Endothelial cell of umbilical vein (primary cell): ENCODE results near the gene SBK1. TPM values are rescaled to one million over a fixed set of nuclear protein-coding genes. Genes with fewer than 3 reads are reported as not detected.

Experiments used
- BruUV-seq: library from RNA; stranded (reverse); fragments of 400-500 nt; replicated peaks from 2 replicates; lab custom pipeline; 2021; lab: Mats Ljungman, UMichigan
- CTCF ChIA-PET: fragments of 300-600, 350-600 bp; sonication (Branson Sonifier 250); formaldehyde crosslinking; loops from one replicate; lab custom pipeline; 2021; ENCODE audit warnings: antibody characterized with exemption, inconsistent platforms; lab: Charles Lee
- POLR2A ChIA-PET: fragments of 300-600, 350-600 bp; sonication (Branson Sonifier 250); formaldehyde crosslinking; loops from one replicate; lab custom pipeline; 2021; ENCODE audit warnings: antibody characterized with exemption, inconsistent platforms; lab: Charles Lee
- DNase-seq: peaks from one replicate; pipeline ENCODE4 v3.0.0-alpha.2; 2011; ENCODE audit warnings: low read depth, low spot score
- FAIRE-seq: peaks from 2 replicates; lab custom pipeline; 2011; peaks lifted over from hg19 to GRCh38; lab: Jason Lieb, UNC
- H2AFZ ChIP-seq: 2 replicates; pipeline ENCODE4 v1.6.0; 2012; ENCODE audit warnings: low read depth, low read length, control low read depth, inconsistent platforms
- H3K27ac ChIP-seq: 2 replicates; pipeline ENCODE4 v1.5.1; 2011; ENCODE audit warnings: low read depth, mild to moderate bottlenecking, control low read depth, low read length, moderate library complexity; ENCODE audit not compliant: insufficient read depth
- H3K27me3 ChIP-seq, 2 experiments: 2 replicates each; pipeline versions ENCODE4 v1.6.0 to v1.6.1; 2011; ENCODE audit warnings: low read length in 2 of 2, mixed read lengths in 1 of 2; ENCODE audit not compliant: control insufficient read depth in 2 of 2, insufficient read depth in 2 of 2
- H3K36me3 ChIP-seq, 2 experiments: 2 replicates in 1 of 2; 3 replicates in 1 of 2; pipeline ENCODE4 v1.5.1; 2011; ENCODE audit warnings: low read length in 2 of 2, mild to moderate bottlenecking in 1 of 2, moderate library complexity in 1 of 2; ENCODE audit not compliant: control insufficient read depth in 2 of 2, insufficient read depth in 2 of 2; ENCODE audit errors: extremely low read depth in 1 of 2
- H3K4me1 ChIP-seq: 3 replicates; pipeline ENCODE4 v1.5.1; 2011; ENCODE audit warnings: mild to moderate bottlenecking, low read length; ENCODE audit not compliant: control insufficient read depth, insufficient read depth; ENCODE audit errors: extremely low read depth
- H3K4me2 ChIP-seq: 2 replicates; pipeline ENCODE4 v1.6.1; 2011; ENCODE audit warnings: low read length, control low read depth, mixed read lengths; ENCODE audit not compliant: insufficient read depth
- H3K4me3 ChIP-seq, 3 experiments: fragments of 200-600 bp in 1 of 3; sonication (generic), shearing (Covaris generic) in 1 of 3; replicated peaks in 1 of 3; 2 replicates each; pipeline ENCODE4 v1.5.1; 2011 to 2016; ENCODE audit warnings: control low read depth in 3 of 3, low read length in 3 of 3, mild to moderate bottlenecking in 2 of 3, inconsistent platforms in 1 of 3, low read depth in 1 of 3, moderate library complexity in 1 of 3; ENCODE audit not compliant: insufficient read depth in 1 of 3
- H3K79me2 ChIP-seq: 2 replicates; pipeline ENCODE4 v1.6.0; 2012; ENCODE audit warnings: low read length, inconsistent platforms; ENCODE audit not compliant: control insufficient read depth, insufficient read depth
- H3K9ac ChIP-seq: replicated peaks from 2 replicates; pipeline ENCODE3; 2011; ENCODE audit warnings: low read length, control low read depth; ENCODE audit not compliant: insufficient read depth; ENCODE audit errors: extremely low read depth
- H3K9me1 ChIP-seq: replicated peaks from 3 replicates; pipeline ENCODE4 v1.6.0; 2011; ENCODE audit warnings: mild to moderate bottlenecking, low read length; ENCODE audit not compliant: control insufficient read depth, insufficient read depth; ENCODE audit errors: extremely low read depth
- H3K9me3 ChIP-seq: replicated peaks from 2 replicates; pipeline ENCODE4 v1.5.1; 2012; ENCODE audit warnings: low read length, inconsistent platforms; ENCODE audit not compliant: control insufficient read depth, insufficient read depth
- H4K20me1 ChIP-seq: replicated peaks from 2 replicates; pipeline ENCODE3; 2011; ENCODE audit warnings: mild to moderate bottlenecking, low read length; ENCODE audit not compliant: control insufficient read depth, insufficient read depth; ENCODE audit errors: extremely low read depth
- CTCF ChIP-seq, 2 donors: IDR thresholded peaks; 1 replicate in 1 of 2; 2 replicates in 1 of 2; pipeline ENCODE4 v1.5.1; 2011; ENCODE audit warnings: low read length in 2 of 2, mild to moderate bottlenecking in 2 of 2, moderate library complexity in 2 of 2, control low read depth in 1 of 2, inconsistent platforms in 1 of 2, low read depth in 1 of 2; ENCODE audit not compliant: insufficient read depth in 1 of 2; ENCODE audit errors: extremely low read depth in 1 of 2
- EZH2 ChIP-seq: IDR thresholded peaks from 2 replicates; pipeline ENCODE4 v1.6.1; 2012; ENCODE audit warnings: borderline replicate concordance, low read depth, mild to moderate bottlenecking, moderate library complexity, low read length, inconsistent platforms; ENCODE audit not compliant: severe bottlenecking
- GATA2 ChIP-seq: IDR thresholded peaks from 2 replicates; pipeline ENCODE4 v1.7.0; 2011; ENCODE audit warnings: low read depth, mild to moderate bottlenecking, moderate library complexity, mixed read lengths, low read length; ENCODE audit not compliant: insufficient read length, insufficient read depth
- JUN ChIP-seq: IDR thresholded peaks from 2 replicates; pipeline ENCODE4 v1.6.1; 2011; ENCODE audit warnings: borderline replicate concordance, low read depth; ENCODE audit not compliant: insufficient read length, insufficient read depth
- MYC ChIP-seq: IDR thresholded peaks from one replicate; pipeline ENCODE4 v1.6.1; 2011; ENCODE audit warnings: mild to moderate bottlenecking, low read depth, low read length
- POLR2A ChIP-seq: IDR thresholded peaks from 2 replicates; pipeline ENCODE4 v1.6.1; 2012; ENCODE audit warnings: low read depth, mild to moderate bottlenecking, control low read depth, low read length
- POLR2AphosphoS5 ChIP-seq: IDR thresholded peaks from 2 replicates; pipeline ENCODE4 v1.6.1; 2012; ENCODE audit warnings: low read depth, mild to moderate bottlenecking, control low read depth, low read length, moderate library complexity; ENCODE audit not compliant: insufficient read depth
- dilution Hi-C: fragments of 300-500 bp; cut with MboI; formaldehyde crosslinking; loops from one replicate; pipeline ENCODE4 v1.15.0; 2019; ENCODE audit warnings: low sequenced_read_pairs; ENCODE audit not compliant: extremely low pct_ligation_motif_present
- intact Hi-C: fragments of 100-400 bp; cut with micrococcal nuclease; formaldehyde crosslinking; loops from one replicate; pipeline ENCODE4 v1.10.0; 2022
- polyA plus RNA-seq, 4 experiments: library from polyadenylated mRNA; depleted of rRNA in 3 of 4; stranded (reverse) in 3 of 4; unstranded in 1 of 4; fragments of >200 nt; gene quantifications; 2 replicates each; pipeline versions ENCODE4 v1.2.1 to v1.2.3, GENCODE V29; 2011 to 2012; ENCODE audit warnings: missing spikeins in 1 of 4
- total RNA-seq: library from RNA; stranded (reverse); gene quantifications from 2 replicates; pipeline ENCODE4 v1.2.3, GENCODE V29; 2021
- TF ChIP-seq, protein P1 (sequence below): IDR thresholded peaks from 2 replicates; pipeline ENCODE4 v1.6.1; 2011; ENCODE audit not compliant: insufficient read depth, insufficient read length

Gene SBK1
- total and polyA plus RNA-seq, 2 donors (not counting 3 experiments of a cell fraction or from before 2014, with no cell fraction given) = 0.19 to 0.51 TPM

DNA sequence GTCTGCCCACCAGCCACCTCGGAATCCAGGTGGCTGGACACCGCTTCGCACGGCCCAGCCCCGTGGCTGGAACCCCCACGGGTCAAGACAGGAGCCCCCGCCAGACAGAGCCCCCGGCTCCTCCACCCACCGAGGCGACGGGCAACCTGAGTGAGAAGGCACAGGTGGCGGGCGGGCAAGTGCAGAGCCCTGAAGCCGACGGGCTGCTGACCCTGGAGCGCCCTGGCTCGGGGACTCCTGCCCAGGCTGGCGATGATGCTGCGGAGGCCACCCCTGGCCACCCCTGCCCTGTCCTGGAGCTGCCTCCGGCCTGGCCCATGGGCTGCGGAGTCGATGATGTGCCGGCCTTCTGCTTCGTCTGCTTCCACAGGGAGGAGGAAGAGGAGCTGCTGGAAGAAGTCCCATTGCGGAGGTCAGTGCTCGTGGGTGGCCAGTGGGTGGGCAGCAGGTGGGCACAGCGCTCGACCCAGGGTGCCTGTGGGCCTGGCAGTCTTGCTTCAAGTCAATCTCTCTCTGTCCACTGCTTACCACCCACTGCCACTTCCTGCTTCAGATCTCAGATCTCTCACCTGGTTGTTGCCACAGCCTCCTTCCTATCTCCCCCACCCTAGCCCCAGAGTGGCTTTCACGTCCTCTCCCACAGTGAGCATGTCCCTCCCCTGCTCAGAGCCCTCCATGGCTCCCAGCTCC is 33.1 kb upstream of the SBK1 start:
- BruUV-seq = no TSS peak
- H3K27ac ChIP-seq = no peak overlapping the region
- H3K4me3 ChIP-seq = no peak overlapping the region
- H3K9me1 ChIP-seq = no peaks in the 10 kb centered on the region
- TF ChIP-seq, protein P1, sequence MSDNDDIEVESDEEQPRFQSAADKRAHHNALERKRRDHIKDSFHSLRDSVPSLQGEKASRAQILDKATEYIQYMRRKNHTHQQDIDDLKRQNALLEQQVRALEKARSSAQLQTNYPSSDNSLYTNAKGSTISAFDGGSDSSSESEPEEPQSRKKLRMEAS = no peak
- TF ChIP-seq POLR2AphosphoS5 = no peak
- TF ChIP-seq POLR2A = no peak
- TF ChIP-seq GATA2 = no peak
- no peaks in the 10 kb centered on the region for H3K4me1 ChIP-seq
- no peak for FAIRE-seq
- ChIA-PET CTCF (no interaction called here), POLR2A (no interaction called here)
- H3K9ac ChIP-seq = no peak overlapping the region
- H4K20me1 ChIP-seq = no peaks in the 10 kb centered on the region
- no peak overlapping the region for H3K4me2 ChIP-seq
- H3K36me3 ChIP-seq = no peaks in the 10 kb centered on the region
- intact Hi-C loops = no loop called here
- no peaks in the 10 kb centered on the region for H3K79me2 ChIP-seq
- no peaks in the 10 kb centered on the region for H3K9me3 ChIP-seq
- dilution Hi-C loops = no loop called here
- DNase-seq = no peak
- no peak overlapping the region for H2AFZ ChIP-seq
- peaks cover 2 to 3% of the 10 kb centered on the region in 2 experiments for H3K27me3 ChIP-seq

DNA sequence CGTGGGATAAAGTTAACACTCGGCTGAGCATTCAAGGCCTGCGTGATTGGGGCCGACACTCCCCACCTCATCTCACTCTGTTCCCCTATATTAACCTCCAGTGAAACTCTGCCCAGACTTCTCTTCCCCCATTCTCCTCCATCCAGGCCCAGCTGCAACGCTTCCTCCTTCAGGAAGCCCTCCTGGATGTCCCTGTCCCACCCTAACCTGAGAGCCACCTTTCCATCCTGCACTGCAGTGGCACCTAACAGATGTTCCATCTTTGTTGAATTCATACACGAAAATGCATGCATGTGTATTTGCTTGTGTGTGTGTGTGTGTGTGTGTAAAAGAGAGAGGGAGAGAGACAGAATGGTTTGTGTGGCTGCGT is 32.6 kb upstream of the SBK1 start:
- BruUV-seq = no TSS peak
- H3K27me3 ChIP-seq = peaks cover 2 to 3% of the 10 kb centered on the region in 2 experiments
- no peak overlapping the region for H2AFZ ChIP-seq
- no peak overlapping the region for H3K9ac ChIP-seq
- dilution Hi-C loops = no loop called here
- no peaks in the 10 kb centered on the region for H3K79me2 ChIP-seq
- FAIRE-seq (no peak), DNase-seq (no peak)
- POLR2A ChIA-PET = no interaction called here
- CTCF ChIA-PET = no interaction called here
- intact Hi-C loops = no loop called here
- H3K9me3 ChIP-seq = no peaks in the 10 kb centered on the region
- H4K20me1 ChIP-seq = no peaks in the 10 kb centered on the region
- no peaks in the 10 kb centered on the region for H3K4me1 ChIP-seq
- no peak overlapping the region for H3K4me3 ChIP-seq
- no peak overlapping the region for H3K4me2 ChIP-seq
- no peak overlapping the region for H3K27ac ChIP-seq
- H3K36me3 ChIP-seq = no peaks in the 10 kb centered on the region
- TF ChIP-seq CTCF (IDR thresholded peaks at IDR 0.05; ENCODE audit: extremely low read depth in 1 of 2, insufficient read depth in 1 of 2, low read depth in 1 of 2, low read length in 2 of 2) (no peak), EZH2 (no peak), JUN (no peak), GATA2 (no peak), POLR2AphosphoS5 (no peak), MYC (no peak), POLR2A (no peak)
- TF ChIP-seq, protein P1 = no peak
- no peaks in the 10 kb centered on the region for H3K9me1 ChIP-seq
